GM19397 (cell line): ENCODE measurements around the gene HOXD10.

ENCODE experiments used
- ATAC-seq: cut with Tn5 transposase; IDR thresholded peaks from one replicate; pipeline ENCODE4 v1.9.1; 2021; ENCODE audit warnings: mild to moderate bottlenecking, moderate library complexity; ENCODE audit not compliant: unreplicated experiment

The HOXD10 gene

GRCh38 chr2:176082525-176082823 is 34.1 kb upstream of the HOXD10 start:
- ATAC-seq, result no peak

GRCh38 chr2:176082824-176083751 is 33.5 kb upstream of the HOXD10 start:
- no peak for ATAC-seq

GRCh38 chr2:176083796-176084261 is 32.7 kb upstream of the HOXD10 start, which contains the start of gene EVX2:
EVX2 (minus strand) TSS chr2:176083962; CDS start chr2:176083776, 186 bp downstream.
- no peak for ATAC-seq

GRCh38 chr2:176084611-176085119 is 31.9 kb upstream of the HOXD10 start:
- no peak for ATAC-seq

- no peak for ATAC-seq
Observed at GRCh38 chr2:176085120-176085788, 31.3 kb upstream of the HOXD10 start.

GRCh38 chr2:176085861-176086771 is 30.5 kb upstream of the HOXD10 start:
- ATAC-seq, result no peak

GRCh38 chr2:176087330-176088047 is 29.1 kb upstream of the HOXD10 start:
- ATAC-seq, result no peak

- no peak for ATAC-seq
Observed at GRCh38 chr2:176088048-176088936, 28.3 kb upstream of the HOXD10 start.

GRCh38 chr2:176088937-176089842 is 27.4 kb upstream of the HOXD10 start:
- no peak for ATAC-seq

GRCh38 chr2:176089843-176090395 is 26.7 kb upstream of the HOXD10 start:
- no peak for ATAC-seq

GRCh38 chr2:176090862-176091261 is 25.7 kb upstream of the HOXD10 start:
- ATAC-seq, result no peak

GRCh38 chr2:176091329-176092258 is 25.0 kb upstream of the HOXD10 start:
- ATAC-seq, result no peak

- ATAC-seq, result no peak
Observed at GRCh38 chr2:176092270-176093144, 24.1 kb upstream of the HOXD10 start, which contains the start of gene HOXD13. HOXD13 (plus strand) TSS chr2:176092721; CDS start chr2:176092891, 170 bp downstream.

GRCh38 chr2:176093145-176093897 is 23.3 kb upstream of the HOXD10 start:
- no peak for ATAC-seq

- no peak for ATAC-seq
Observed at GRCh38 chr2:176093898-176094249, 22.7 kb upstream of the HOXD10 start.
